Spleen (tissue), 11 donors: ENCODE data around the gene MDH2. TPM values are rescaled to one million over a fixed set of nuclear protein-coding genes. Genes with fewer than 3 reads are reported as not detected.
"Not testable (repeated sequence)": the region's sequence is repeated elsewhere in the genome, so short reads cannot be mapped to it uniquely, and the experiment has no call there.

Experiments used
- DNase-seq: peaks from one replicate; pipeline ENCODE4 v3.0.0-alpha.2; 2020
- H3K27ac ChIP-seq, 8 donors: fragments of 200-600 bp; sonication (generic) in 7 of 8; 1 replicate in 4 of 8; 2 replicates in 4 of 8; pipeline versions ENCODE4 v1.5.0 to v1.8.0; 2016 to 2021; ENCODE audit warnings: inconsistent platforms in 4 of 8, mild to moderate bottlenecking in 4 of 8, moderate library complexity in 1 of 8
- H3K27me3 ChIP-seq, 7 donors: fragments of 200-600 bp; sonication (generic) in 6 of 7; replicated peaks in 1 of 7; 1 replicate in 4 of 7; 2 replicates in 3 of 7; pipeline versions ENCODE4 v1.5.0 to v1.8.0; 2016 to 2021; ENCODE audit warnings: inconsistent platforms in 3 of 7, mild to moderate bottlenecking in 1 of 7
- H3K36me3 ChIP-seq, 6 donors: fragments of 200-600 bp; sonication (generic) in 5 of 6; 1 replicate in 4 of 6; 2 replicates in 2 of 6; pipeline versions ENCODE4 v1.5.0 to v1.8.0; 2016 to 2021; ENCODE audit warnings: inconsistent platforms in 2 of 6
- H3K4me1 ChIP-seq, 6 donors: fragments of 200-600 bp; sonication (generic) in 5 of 6; 1 replicate in 3 of 6; 2 replicates in 3 of 6; pipeline versions ENCODE4 v1.5.0 to v1.8.0; 2016 to 2021; ENCODE audit warnings: inconsistent platforms in 3 of 6
- H3K4me3 ChIP-seq, 8 donors: fragments of 200-600 bp; sonication (generic) in 7 of 8; 1 replicate in 4 of 8; 2 replicates in 4 of 8; pipeline versions ENCODE4 v1.5.0 to v1.8.0; 2016 to 2021; ENCODE audit warnings: inconsistent platforms in 4 of 8, mild to moderate bottlenecking in 4 of 8, moderate library complexity in 2 of 8
- H3K9me3 ChIP-seq, 8 donors: fragments of 200-600 bp; sonication (generic) in 7 of 8; 1 replicate in 4 of 8; 2 replicates in 4 of 8; pipeline versions ENCODE4 v1.5.0 to v1.8.0; 2016 to 2021; ENCODE audit warnings: inconsistent platforms in 4 of 8
- CTCF ChIP-seq, 11 experiments: fragments of 200-600 bp in 7 of 11; fragments of 450-650 bp in 4 of 11; sonication (generic) in 4 of 11; IDR thresholded peaks in 8 of 11; conservative IDR thresholded peaks in 3 of 11; 1 replicate in 7 of 11; 2 replicates in 4 of 11; pipeline versions ENCODE4 v1.4.0 to v1.8.0; 2016 to 2021; ENCODE audit warnings: antibody characterized with exemption in 11 of 11, inconsistent platforms in 4 of 11, mild to moderate bottlenecking in 1 of 11
- POLR2A ChIP-seq, 3 donors: fragments of 450-650 bp; IDR thresholded peaks; one replicate each; pipeline ENCODE4 v1.5.1; 2017; ENCODE audit warnings: antibody characterized with exemption in 3 of 3, mild to moderate bottlenecking in 1 of 3
- POLR2AphosphoS5 ChIP-seq, 3 donors: sonication (generic); formaldehyde crosslinking; IDR thresholded peaks; one replicate each; pipeline ENCODE4 v1.5.1; 2017; ENCODE audit warnings: antibody characterized with exemption in 3 of 3
- WGBS, 5 donors: extraction: QIAGEN DNeasy Blood & Tissue Kit in 3 of 5; methylation state at CpG; one replicate each; pipeline versions ENCODE4 v1.1.5 to v1.1.7; 2013 to 2018; 5-methylcytosine and 5-hydroxymethylcytosine counted together
- intact Hi-C: fragments of 100-400 bp; cut with DNase I; formaldehyde crosslinking; loops from one replicate; pipeline ENCODE4 v1.15.0; 2023; ENCODE audit warnings: low total_unique reads
- polyA plus RNA-seq, 3 donors: library from polyadenylated mRNA; stranded (reverse); fragments of 200-250 nt; gene quantifications; one replicate each; pipeline ENCODE4 v1.2.1, GENCODE V29; 2013
- total RNA-seq, 7 donors: library from RNA; depleted of rRNA in 3 of 7; stranded (reverse); fragments of >200 nt in 3 of 7; fragmentation: NEBNext Ultra II Directional in 4 of 7; extraction: Animal tissue kit (Norgen Biotek cat#: 25700) in 4 of 7; gene quantifications; one replicate each; pipeline versions ENCODE4 v1.1.0 to v1.2.1, GENCODE V29; 2016 to 2021
- donor health status: healthy with polysubstance abuse.
- donor health status: DM: no; HTN: no; CAD: no; lungs with moderate emphysema.
- donor health status: DM: no; HTN: no; CAD: no.
- donor health status: Bipolar disorder and iron deficiency.
- donor health status: healthy.
- donor health status: DM: no; HTN: no; CAD: no.
- donor health status: DM: yes; HTN: yes; CAD: no.

Gene MDH2
- total and polyA plus RNA-seq, 10 donors, result 45.5 to 129 (median 76.6) TPM

DNA sequence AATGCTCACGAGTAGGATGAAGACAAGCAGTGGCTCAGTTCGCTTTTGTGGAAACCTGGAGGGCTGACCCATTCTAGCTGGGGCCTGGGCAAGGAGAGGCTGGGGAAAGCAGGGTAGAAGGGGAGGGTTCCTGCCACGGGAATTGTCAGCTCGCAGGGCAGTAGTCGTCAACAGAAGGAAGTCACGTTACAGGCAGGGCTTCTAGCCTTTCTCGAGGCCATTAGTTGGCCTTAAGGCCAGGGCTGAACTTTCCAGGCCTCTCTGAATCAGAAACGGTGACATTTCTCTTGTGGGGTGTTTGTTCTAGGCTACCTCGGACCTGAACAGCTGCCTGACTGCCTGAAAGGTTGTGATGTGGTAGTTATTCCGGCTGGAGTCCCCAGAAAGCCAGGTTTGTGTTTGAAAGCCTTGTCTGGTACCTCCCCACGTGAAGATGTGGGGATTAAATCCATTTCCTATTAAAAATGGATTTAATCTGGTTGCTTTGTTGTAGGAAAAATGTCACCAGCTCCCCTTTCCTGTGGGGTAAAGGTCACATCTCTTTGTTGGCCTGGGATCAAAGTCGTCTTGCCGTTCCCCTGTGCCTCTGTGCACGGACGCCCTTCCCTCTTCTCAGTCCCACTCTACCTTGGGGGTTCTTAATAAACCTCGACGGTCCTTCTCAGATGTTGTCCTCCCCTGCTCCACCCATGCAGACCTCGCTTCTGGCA is 9.4 kb downstream of the MDH2 start:
- TF ChIP-seq CTCF (IDR thresholded peaks at IDR 0.05 in 8 of 11, conservative IDR thresholded peaks at IDR 0.05 in 3 of 11) (no peak), POLR2AphosphoS5 (IDR thresholded peaks at IDR 0.05) (peak in 2 of 3 donors; percentile 35 to 50)
- intact Hi-C loops, result no loop called here
- H3K36me3 ChIP-seq, result peaks cover 3 to 100% (median 74%) of the 10 kb centered on the region in 6 donors
- DNase-seq, result no peak
- no peak overlapping the region for H3K4me3 ChIP-seq
- H3K27ac ChIP-seq, result peak overlapping the region; percentile 48 to 88 (median 76)
- H3K4me1 ChIP-seq, result peaks cover 0 to 43% (median 17%) of the 10 kb centered on the region in 6 donors
- 73 to 84% (median 82%) methylated on average over 18 of the region's 18 CpGs for WGBS, 5 donors
- no peaks in the 10 kb centered on the region for H3K9me3 ChIP-seq
- no peaks in the 10 kb centered on the region for H3K27me3 ChIP-seq

- H3K27me3 ChIP-seq, result no peaks in the 10 kb centered on the region
- H3K4me1 ChIP-seq, result peaks cover 0 to 38% (median 17%) of the 10 kb centered on the region in 6 donors
- H3K27ac ChIP-seq, result peak overlapping the region in 7 of 8 donors; percentile 62 to 88 (median 78)
- no peaks in the 10 kb centered on the region for H3K9me3 ChIP-seq
- no peak overlapping the region for H3K4me3 ChIP-seq
- intact Hi-C loops, result no loop called here
- H3K36me3 ChIP-seq, result peaks cover 3 to 100% (median 77%) of the 10 kb centered on the region in 6 donors
- TF ChIP-seq POLR2AphosphoS5 (IDR thresholded peaks at IDR 0.05) (peak; percentile 82 to 84 (median 83)), CTCF (IDR thresholded peaks at IDR 0.05 in 8 of 11, conservative IDR thresholded peaks at IDR 0.05 in 3 of 11) (no peak)
- peak; percentile 83 for DNase-seq
- 68 to 81% (median 76%) methylated on average over 11 of the region's 11 CpGs for WGBS, 5 donors
Measured at GRCh38 chr7:76057813-76058145, 9.9 kb downstream of the MDH2 start.

DNA sequence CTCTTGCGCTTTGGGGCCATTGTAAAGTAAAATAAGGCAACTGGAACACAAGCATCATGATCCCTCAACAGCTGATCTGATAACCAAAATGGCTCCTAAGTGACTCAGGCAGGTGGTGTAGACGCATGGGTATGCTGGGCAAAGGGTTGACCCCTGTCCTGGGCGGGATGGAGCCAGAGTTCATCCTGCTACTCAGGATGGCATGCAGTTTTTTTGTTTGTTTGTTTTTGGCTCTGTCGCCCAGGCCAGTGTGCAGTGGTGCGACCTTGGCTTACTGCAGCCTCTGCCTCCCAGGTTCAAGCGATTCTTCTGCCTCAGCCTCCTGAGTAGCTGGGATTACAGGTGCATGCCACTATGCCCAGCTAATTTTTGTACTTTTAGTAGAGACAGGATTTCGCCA is 10.8 kb downstream of the MDH2 start:
- intact Hi-C loops, H3K27me3 ChIP-seq, H3K4me3 ChIP-seq, H3K9me3 ChIP-seq, DNase-seq: not testable (repeated sequence)
- H3K27ac ChIP-seq, result peak overlapping the region in 5 of 8 donors; percentile 54 to 88 (median 79)
- H3K4me1 ChIP-seq, result peaks cover 0 to 33% (median 16%) of the 10 kb centered on the region in 6 donors
- H3K36me3 ChIP-seq, result peaks cover 3 to 100% (median 85%) of the 10 kb centered on the region in 6 donors
- 91 to 99% (median 96%) methylated on average over 7 of the region's 7 CpGs for WGBS, 5 donors

- H3K9me3 ChIP-seq, result no peaks in the 10 kb centered on the region
- no peak for DNase-seq
- 72 to 94% (median 91%) methylated on average over 6 of the region's 6 CpGs for WGBS, 5 donors
- intact Hi-C loops, result no loop called here
- H3K27ac ChIP-seq, result no peak overlapping the region
- H3K27me3 ChIP-seq, result no peaks in the 10 kb centered on the region
- H3K36me3 ChIP-seq, result peaks cover 3 to 100% (median 93%) of the 10 kb centered on the region in 6 donors
- TF ChIP-seq POLR2A (IDR thresholded peaks at IDR 0.05) (no peak), POLR2AphosphoS5 (IDR thresholded peaks at IDR 0.05) (peak in 1 of 3 donors; percentile 11)
- H3K4me3 ChIP-seq, result no peak overlapping the region
- peaks cover 0 to 22% (median 10%) of the 10 kb centered on the region in 6 donors for H3K4me1 ChIP-seq
Measured at GRCh38 chr7:76060842-76061241, 12.9 kb downstream of the MDH2 start.

DNA sequence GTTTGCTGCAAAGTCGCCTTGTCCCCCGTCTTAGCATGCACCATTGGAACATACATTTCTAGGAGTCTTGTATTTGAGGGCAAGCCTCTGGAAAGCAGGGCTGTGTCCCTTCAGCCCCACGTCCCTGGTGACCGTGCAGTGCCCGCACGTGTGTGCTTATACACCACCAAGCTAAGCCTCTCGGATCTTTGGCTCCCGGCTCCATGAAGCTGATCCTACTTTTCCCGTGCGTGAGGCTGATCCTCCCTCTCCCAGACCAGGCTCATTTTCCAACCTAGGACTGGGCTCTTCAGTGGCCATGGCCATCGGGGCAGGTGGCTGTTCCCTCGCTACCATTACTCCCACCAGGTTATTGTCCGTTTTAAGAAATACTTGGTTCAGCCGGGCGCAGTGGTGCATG is 14.3 kb downstream of the MDH2 start:
- H3K27ac ChIP-seq, result no peak overlapping the region
- no peak overlapping the region for H3K4me3 ChIP-seq
- peaks cover 0 to 17% (median 7%) of the 10 kb centered on the region in 6 donors for H3K4me1 ChIP-seq
- TF ChIP-seq CTCF (IDR thresholded peaks at IDR 0.05 in 8 of 11, conservative IDR thresholded peaks at IDR 0.05 in 3 of 11) (no peak), POLR2A (IDR thresholded peaks at IDR 0.05) (no peak), POLR2AphosphoS5 (IDR thresholded peaks at IDR 0.05) (peak in 1 of 3 donors; percentile 21)
- no peaks in the 10 kb centered on the region for H3K27me3 ChIP-seq
- H3K9me3 ChIP-seq, result no peaks in the 10 kb centered on the region
- no peak for DNase-seq
- 92 to 97% (median 96%) methylated on average over 15 of the region's 15 CpGs for WGBS, 5 donors
- intact Hi-C loops, result no loop called here
- peaks cover 3 to 100% (median 100%) of the 10 kb centered on the region in 6 donors for H3K36me3 ChIP-seq
